K562 (cell line): ENCODE data around the gene SP2. TPM values are rescaled to one million over a fixed set of nuclear protein-coding genes. Genes with fewer than 3 reads are reported as not detected.

Experiments used
- CTCFL ChIP-seq: IDR thresholded peaks from 2 replicates; pipeline ENCODE4 v1.6.1; 2011; ENCODE audit warnings: borderline replicate concordance, low read depth, mild to moderate bottlenecking, moderate library complexity, low read length; ENCODE audit not compliant: insufficient read depth, poor library complexity, severe bottlenecking
- CXXC5 ChIP-seq: fragments of 250-450 bp; sonication (Bioruptor Pico); IDR thresholded peaks from 2 replicates; pipeline ENCODE4 v1.8.0; 2022; ENCODE audit warnings: inconsistent platforms, mild to moderate bottlenecking, moderate library complexity
- DPF2 ChIP-seq: fragments of 450-650 bp; IDR thresholded peaks from 2 replicates; pipeline ENCODE4 v1.6.1; 2016
- ERF ChIP-seq: fragments of 450-650 bp; formaldehyde crosslinking; IDR thresholded peaks from 2 replicates; pipeline ENCODE4 v1.4.0; 2020; ENCODE audit warnings: mild to moderate bottlenecking, mixed read lengths
- ETV5 ChIP-seq: sonication (generic); formaldehyde crosslinking; IDR thresholded peaks from 2 replicates; pipeline ENCODE4 v1.4.0; 2020; ENCODE audit warnings: low read depth, mild to moderate bottlenecking, missing genetic modification reagents
- GABPB1 ChIP-seq: sonication (generic); formaldehyde crosslinking; IDR thresholded peaks from 2 replicates; pipeline ENCODE4 v1.8.0; 2022; ENCODE audit warnings: mild to moderate bottlenecking, missing genetic modification reagents
- HCFC1 ChIP-seq: IDR thresholded peaks from 2 replicates; pipeline ENCODE4 v1.6.1; 2012; ENCODE audit warnings: low read depth, low read length, improper control_type of control experiment
- KLF6 ChIP-seq: fragments of 250-450 bp; sonication (Bioruptor Pico); IDR thresholded peaks from 2 replicates; pipeline ENCODE4 v1.4.0; 2020; ENCODE audit warnings: mild to moderate bottlenecking, moderate library complexity, borderline replicate concordance
- MED1 ChIP-seq: sonication (generic); formaldehyde crosslinking; IDR thresholded peaks from 2 replicates; pipeline ENCODE4 v1.8.1; 2023; ENCODE audit warnings: missing genetic modification reagents, borderline replicate concordance
- NCOA4 ChIP-seq: fragments of 450-650 bp; IDR thresholded peaks from 2 replicates; pipeline ENCODE4 v1.6.1; 2018; ENCODE audit warnings: mild to moderate bottlenecking; ENCODE audit not compliant: partially characterized antibody
- NFIC ChIP-seq: fragments of 450-650 bp; IDR thresholded peaks from 2 replicates; pipeline ENCODE4 v1.6.1; 2017; ENCODE audit warnings: mild to moderate bottlenecking, inconsistent platforms
- NR4A1 ChIP-seq, 2 experiments: fragments of 250-450 bp in 1 of 2; fragments of 450-650 bp in 1 of 2; sonication (Bioruptor Pico) in 1 of 2; IDR thresholded peaks; 2 replicates each; pipeline versions ENCODE4 v1.4.0 to v1.6.1; 2016 to 2020; ENCODE audit warnings: mild to moderate bottlenecking in 2 of 2, missing compliant biosample characterization in 1 of 2, missing genetic modification characterization in 1 of 2, moderate library complexity in 1 of 2
- NRF1 ChIP-seq, 2 experiments: fragments of 450-650 bp; IDR thresholded peaks in 1 of 2; conservative IDR thresholded peaks in 1 of 2; 2 replicates each; pipeline ENCODE4 v1.6.1; 2014; ENCODE audit warnings: mild to moderate bottlenecking in 2 of 2
- RB1 ChIP-seq: fragments of 450-650 bp; IDR thresholded peaks from 2 replicates; pipeline ENCODE4 v1.6.1; 2017; ENCODE audit warnings: low read depth, mild to moderate bottlenecking
- TBL1XR1 ChIP-seq, 2 experiments: IDR thresholded peaks; 2 replicates each; pipeline ENCODE4 v1.6.1; 2012; ENCODE audit warnings: improper control_type of control experiment in 2 of 2, low read length in 2 of 2, mild to moderate bottlenecking in 1 of 2
- ZKSCAN1 ChIP-seq: fragments of 150-350 bp; IDR thresholded peaks from 2 replicates; pipeline ENCODE4 v1.6.1; 2016; ENCODE audit warnings: low read depth, low read length
- polyA plus RNA-seq, 8 experiments: library from polyadenylated mRNA; depleted of rRNA in 4 of 8; stranded (reverse) in 5 of 8; unstranded in 3 of 8; fragments of >200 nt; fragmentation: Nextera tagmentation in 2 of 8; fragmentation: Illumina TruSeq in 1 of 8; extraction: Ambion mirVana in 2 of 8; extraction: Trizol in 1 of 8; gene quantifications; 2 replicates each; pipeline versions ENCODE4 v1.2.1 to v1.2.3, GENCODE V29; 2011 to 2014; ENCODE audit warnings: inconsistent platforms in 1 of 8, missing spikeins in 1 of 8
- total RNA-seq, 7 experiments: library from RNA; depleted of rRNA in 6 of 7; stranded (reverse); fragments of >200 nt in 6 of 7; fragmentation: Illumina TruSeq in 2 of 7; extraction: Trizol in 2 of 7; gene quantifications; 2 replicates each; pipeline versions ENCODE4 v1.2.1 to v1.2.3, GENCODE V29; 2011 to 2021; ENCODE audit warnings: low replicate concordance in 1 of 7
- TF ChIP-seq, protein P1 (sequence below): fragments of 250-450 bp; sonication (Bioruptor Pico); IDR thresholded peaks from 2 replicates; pipeline ENCODE4 v1.8.0; 2022; ENCODE audit warnings: inconsistent platforms

SP2 gene
- total and polyA plus RNA-seq, 9 of the 15 experiments (the other 6 are each of a cell fraction or from before 2014, with no cell fraction given) = 0.77 to 22.3 (median 2.3) TPM

GRCh38 chr17:47889734-47890529 is 6.1 kb upstream of the SP2 start (continued):
- TF ChIP-seq CTCFL (peak; percentile 28), TBL1XR1 (IDR thresholded peaks at IDR 0.05; ENCODE audit: low read length in 2 of 2) (no peak), RB1 (peak; percentile 83), ETV5 (no peak), DPF2 (no peak), NCOA4 (no peak), ERF (CRISPR knock-in tag) (no peak), HCFC1 (no peak), NR4A1 (CRISPR knock-in tag; IDR thresholded peaks at IDR 0.05) (no peak), NR4A1 (tag; IDR thresholded peaks at IDR 0.05) (no peak), NFIC (no peak), NRF1 (conservative IDR thresholded peaks at IDR 0.05 in 1 of 2, IDR thresholded peaks at IDR 0.05 in 1 of 2) (no peak), ZKSCAN1 (0 out of 2 replicates have a peak, but pooled peaks have one; percentile 24), CXXC5 (0 out of 2 replicates have a peak, but pooled peaks have one; percentile 21), GABPB1 (CRISPR knock-in tag) (peak; percentile 48; the same call in 1 of the 2 replicates), MED1 (CRISPR knock-in tag) (no peak), KLF6 (CRISPR knock-in tag) (no peak)
- TF ChIP-seq, protein P1, sequence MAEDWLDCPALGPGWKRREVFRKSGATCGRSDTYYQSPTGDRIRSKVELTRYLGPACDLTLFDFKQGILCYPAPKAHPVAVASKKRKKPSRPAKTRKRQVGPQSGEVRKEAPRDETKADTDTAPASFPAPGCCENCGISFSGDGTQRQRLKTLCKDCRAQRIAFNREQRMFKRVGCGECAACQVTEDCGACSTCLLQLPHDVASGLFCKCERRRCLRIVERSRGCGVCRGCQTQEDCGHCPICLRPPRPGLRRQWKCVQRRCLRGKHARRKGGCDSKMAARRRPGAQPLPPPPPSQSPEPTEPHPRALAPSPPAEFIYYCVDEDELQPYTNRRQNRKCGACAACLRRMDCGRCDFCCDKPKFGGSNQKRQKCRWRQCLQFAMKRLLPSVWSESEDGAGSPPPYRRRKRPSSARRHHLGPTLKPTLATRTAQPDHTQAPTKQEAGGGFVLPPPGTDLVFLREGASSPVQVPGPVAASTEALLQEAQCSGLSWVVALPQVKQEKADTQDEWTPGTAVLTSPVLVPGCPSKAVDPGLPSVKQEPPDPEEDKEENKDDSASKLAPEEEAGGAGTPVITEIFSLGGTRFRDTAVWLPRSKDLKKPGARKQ (CRISPR knock-in tag) = no peak
